SH-SY5Y (cell line): ENCODE results near the gene FAU.

Source experiments
- GATA2 ChIP-seq: IDR thresholded peaks from 2 replicates; pipeline ENCODE4 v1.6.1; 2011; ENCODE audit warnings: mild to moderate bottlenecking, low read depth, low read length
- GATA3 ChIP-seq: IDR thresholded peaks from 2 replicates; pipeline ENCODE4 v1.6.1; 2011; ENCODE audit warnings: low read depth, mild to moderate bottlenecking, low read length, moderate library complexity

DNA sequence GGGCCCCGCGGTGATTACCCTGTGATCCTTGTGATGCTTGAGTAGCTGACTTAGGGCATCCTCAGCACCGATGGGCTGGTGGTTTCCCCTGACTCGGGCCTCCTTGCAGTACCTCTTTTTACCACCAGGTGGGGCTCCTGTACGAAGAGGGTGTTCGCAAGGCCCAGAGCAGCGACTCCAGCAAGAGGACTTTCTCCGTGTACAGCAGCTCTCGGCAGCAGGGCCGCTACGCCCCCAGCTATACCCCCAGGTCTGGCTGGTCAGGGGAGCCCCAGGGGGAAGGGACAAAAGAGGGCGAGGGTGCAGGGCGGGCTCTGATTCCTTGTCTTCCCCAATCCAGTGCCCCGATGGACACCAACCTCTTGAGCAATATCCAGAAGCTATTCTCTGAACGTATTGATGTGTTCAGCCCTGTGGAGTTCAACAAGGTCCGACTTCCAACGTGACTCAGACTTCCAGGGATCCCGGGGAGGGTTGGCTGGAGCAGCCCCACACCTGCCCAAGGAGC lies 11.5 kb downstream of the FAU start:
- no peak for TF ChIP-seq GATA3
- no peak for TF ChIP-seq GATA2
